CD4-positive, alpha-beta T cell treated with Interleukin-2 at 100 ng/mL for 4 hours (primary cell): ENCODE results near the gene SEC24B.

Experiments
- DNase-seq: peaks from one replicate; pipeline ENCODE4 v3.0.0-alpha.2; 2020; ENCODE audit warnings: low spot score

The SEC24B gene

DNA sequence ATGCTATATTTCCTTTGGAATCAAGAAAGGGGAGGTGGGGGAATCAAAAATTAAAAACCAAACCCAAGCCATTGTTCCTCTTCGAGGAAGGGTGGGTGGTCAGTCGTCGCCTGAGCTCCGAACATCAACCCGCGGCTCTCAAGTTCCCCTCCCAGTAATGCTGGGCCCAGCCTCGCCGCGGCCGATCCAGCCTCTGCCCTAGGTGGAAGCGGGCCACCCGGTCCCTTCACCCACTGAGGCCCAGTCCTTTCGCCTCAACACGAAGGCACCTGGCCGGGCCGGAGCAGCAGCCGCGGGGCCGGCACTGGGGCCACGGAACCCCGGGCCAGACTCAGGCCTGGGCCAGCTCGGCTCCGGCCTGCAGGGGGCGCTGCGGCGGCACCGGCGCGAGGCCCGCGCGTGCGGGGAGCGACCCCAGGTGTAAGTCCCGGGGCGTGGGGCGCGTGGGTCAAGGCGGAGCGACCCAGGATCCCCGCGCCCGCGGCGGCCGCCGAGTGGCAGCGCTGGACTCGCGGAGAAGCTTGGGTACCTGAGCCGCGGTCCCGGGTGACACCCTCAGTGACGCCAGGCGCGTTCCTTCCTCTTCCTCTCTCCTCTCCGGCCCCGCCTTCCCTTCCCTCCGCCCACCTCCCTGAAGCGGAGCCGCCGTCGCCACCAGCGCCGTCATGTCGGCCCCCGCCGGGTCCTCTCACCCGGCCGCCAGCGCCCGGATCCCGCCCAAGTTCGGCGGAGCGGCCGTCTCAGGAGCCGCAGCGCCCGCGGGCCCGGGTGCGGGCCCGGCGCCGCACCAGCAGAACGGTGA is at the start of gene SEC24B:
TSS of gene SEC24B (plus strand) at position 611 of the 802 bp plus-strand sequence. CDS start at position 666, 55 bp downstream.
- DNase-seq, result peak; percentile 91

DNA sequence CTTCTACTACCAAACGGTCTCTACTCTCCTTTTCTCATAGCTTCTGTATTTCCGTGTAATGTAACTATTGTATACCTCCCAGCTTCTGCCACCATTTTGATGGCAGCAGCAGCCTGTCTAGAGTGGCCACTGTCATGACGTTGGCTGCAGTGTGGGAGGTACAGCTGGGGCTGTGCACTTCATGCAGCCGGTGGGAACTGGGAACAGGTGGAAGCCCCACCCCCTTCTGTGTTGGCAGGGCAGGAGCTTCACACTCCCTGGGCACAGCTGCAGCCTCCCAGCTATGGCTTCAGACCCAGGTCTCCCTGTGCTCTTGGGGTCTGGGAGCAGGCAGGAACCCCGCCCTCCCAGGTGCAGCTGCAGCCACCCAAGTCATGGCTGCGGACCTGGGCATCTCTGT is 49.8 kb upstream of the SEC24B start:
- DNase-seq, result no peak

GRCh38 chr4:109385260-109385659 is 48.4 kb upstream of the SEC24B start:
- DNase-seq, result no peak

GRCh38 chr4:109389369-109390114 is 44.1 kb upstream of the SEC24B start:
- no peak for DNase-seq

DNA sequence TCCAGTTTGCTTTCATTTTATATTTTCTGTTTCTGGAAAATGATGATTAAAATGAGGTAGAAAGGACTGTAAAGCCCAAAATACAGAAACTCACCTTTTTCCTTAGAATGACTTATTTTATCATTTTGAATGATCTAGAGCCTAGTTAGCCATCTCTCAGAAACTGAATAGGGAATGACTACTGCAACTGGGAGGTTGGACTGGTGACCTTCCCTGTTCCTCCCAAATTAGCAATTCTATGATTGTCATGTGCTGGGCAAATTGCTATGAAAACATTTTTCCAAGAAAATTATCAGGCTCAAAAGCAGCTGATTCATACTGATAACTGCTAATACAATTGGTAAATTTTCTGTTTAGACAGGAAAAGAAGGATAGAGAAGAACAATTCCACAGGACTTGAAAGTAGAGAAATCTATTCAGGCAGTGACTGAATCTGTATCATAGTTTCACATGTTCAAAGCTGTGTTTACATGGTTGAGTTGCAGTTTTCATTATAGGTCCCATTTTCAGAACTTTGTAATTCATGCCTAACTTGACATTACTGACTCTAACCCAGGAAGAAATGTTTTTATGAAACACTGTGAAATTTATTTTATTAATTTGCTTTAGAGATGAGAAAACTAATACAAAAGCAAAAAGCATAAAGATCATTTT is 43.4 kb upstream of the SEC24B start:
- no peak for DNase-seq

DNA sequence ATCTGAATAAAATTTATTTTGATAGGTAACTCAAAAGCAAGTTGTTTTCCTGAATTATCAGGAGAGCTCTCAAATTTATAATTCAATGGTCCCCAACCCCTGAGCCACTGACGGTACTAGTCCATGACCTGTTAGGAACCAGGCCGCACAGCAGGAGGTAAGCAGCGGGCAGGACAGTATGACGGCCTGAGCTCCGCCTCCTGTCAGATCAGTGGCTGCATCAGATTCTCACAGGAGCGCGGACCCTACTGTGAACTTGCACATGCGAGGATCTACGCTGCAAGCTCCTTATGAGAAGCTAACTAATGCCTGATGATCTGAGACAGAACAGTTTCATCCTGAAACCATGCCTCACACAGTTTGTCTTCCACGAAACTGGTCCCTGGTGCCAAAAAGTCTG is 37.9 kb upstream of the SEC24B start:
- no peak for DNase-seq

DNA sequence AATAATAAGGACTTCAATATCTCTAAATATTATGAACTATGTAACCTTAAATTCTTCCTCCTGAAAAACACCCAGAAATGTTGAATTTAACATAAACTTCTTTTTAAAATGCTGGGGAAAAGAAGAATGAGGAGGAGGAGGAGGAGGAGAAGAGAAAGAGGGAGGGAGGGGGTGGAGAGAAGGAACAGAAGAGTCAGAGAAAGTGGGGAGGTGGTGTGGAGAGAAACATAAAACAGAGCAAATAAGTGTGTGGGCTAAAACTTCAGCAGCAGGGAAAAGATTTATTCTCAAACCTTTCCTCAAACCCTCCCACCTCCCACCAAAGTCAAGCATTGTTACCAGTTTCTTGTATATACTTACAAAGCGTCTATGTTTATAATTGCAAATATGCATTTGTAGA is 34.7 kb upstream of the SEC24B start:
- DNase-seq, result no peak

DNA sequence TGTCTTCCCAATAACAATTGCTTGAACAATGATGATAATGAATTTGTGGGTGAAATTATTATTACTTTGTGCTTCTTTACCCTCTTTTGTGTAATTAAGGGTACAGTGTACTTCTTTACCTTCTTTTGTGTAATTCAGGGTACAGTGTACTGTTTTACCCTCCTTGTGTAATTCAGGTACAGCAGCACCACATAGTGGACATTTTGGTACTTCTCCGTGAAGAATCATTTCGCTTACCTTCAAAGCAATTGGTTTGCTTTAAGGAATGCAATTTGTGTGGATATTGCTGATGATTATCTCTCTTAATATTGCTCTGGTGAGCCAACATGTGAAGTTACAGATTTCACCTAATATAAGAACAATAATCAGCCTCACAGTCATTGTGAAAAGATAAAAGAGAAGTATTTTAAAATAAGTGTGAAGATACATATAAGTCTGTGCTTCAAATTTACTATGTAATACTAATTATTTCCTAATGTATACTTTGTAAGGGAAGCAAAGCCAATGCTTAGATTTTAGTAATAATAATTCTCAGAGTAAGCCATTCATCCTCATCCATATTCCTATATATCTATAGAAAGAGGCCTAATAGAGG is 27.2 kb upstream of the SEC24B start:
- DNase-seq, result peak; percentile 50

GRCh38 chr4:109407027-109407737 is 26.4 kb upstream of the SEC24B start:
- no peak for DNase-seq

GRCh38 chr4:109408711-109409110 is 24.9 kb upstream of the SEC24B start:
- no peak for DNase-seq

DNA sequence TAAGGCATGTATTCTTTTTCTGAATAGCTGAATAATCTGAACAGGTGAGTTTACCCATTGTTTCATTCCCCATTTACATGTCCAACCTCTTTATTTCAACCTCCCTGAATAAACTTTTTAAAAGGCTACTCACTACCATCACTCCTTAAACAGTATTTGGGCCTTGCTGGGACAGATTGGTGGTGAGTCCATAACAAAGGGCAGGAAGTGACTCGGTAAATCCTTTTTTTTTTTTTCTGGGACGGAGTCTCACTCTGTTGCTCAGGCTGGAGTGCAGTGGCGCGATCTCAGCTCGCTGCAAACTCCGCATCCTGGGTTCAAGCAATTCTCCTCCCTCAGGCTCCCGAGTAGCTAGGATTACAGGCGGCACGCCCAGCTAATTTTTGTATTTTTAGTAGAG is 23.4 kb upstream of the SEC24B start:
- no peak for DNase-seq

GRCh38 chr4:109410776-109411175 is 22.8 kb upstream of the SEC24B start:
- DNase-seq, result no peak

DNA sequence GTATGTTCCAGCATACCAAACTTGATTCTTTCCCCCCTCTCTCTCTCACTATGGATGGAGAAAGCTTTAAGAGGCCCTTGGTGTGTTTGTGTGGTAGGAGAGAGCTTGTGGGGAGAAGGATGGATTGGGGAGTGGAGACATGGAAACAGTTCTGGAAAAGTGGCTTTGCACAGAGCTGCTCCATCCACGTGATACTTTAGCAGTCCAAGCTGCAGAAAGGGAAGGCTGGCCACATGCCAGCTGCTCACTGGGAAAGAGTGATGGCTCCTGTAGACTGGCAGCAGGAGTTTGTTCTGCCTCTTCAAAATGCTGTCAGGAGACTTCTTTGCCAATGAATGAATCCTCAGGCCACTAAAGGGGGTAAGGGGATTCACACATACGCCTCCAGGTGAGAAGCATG is 21.7 kb upstream of the SEC24B start:
- DNase-seq, result no peak

GRCh38 chr4:109412776-109413175 is 20.8 kb upstream of the SEC24B start:
- no peak for DNase-seq

GRCh38 chr4:109414938-109415337 is 18.7 kb upstream of the SEC24B start:
- DNase-seq, result no peak

- no peak for DNase-seq
Observed at GRCh38 chr4:109418588-109418987, 15.0 kb upstream of the SEC24B start.

DNA sequence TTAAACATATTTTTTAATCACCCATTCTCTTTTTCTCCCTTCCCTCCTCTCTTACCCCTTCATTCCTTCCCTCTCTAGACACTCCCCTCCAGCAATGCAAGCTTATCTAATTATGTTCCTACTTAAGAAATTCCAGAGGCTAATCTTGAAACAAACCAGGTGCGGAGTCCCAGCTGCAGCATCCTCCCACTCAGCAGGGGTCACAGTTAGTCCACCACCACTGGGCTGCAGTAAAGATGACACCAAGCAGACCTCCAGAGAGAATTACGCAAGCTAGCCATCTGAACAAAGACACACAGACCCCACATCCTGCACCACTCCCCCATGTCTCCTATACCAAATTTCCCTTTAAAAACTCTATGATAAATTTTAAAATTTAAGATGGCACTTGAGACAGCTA is 13.9 kb upstream of the SEC24B start:
- no peak for DNase-seq

GRCh38 chr4:109424093-109424841 is 9.3 kb upstream of the SEC24B start:
- no peak for DNase-seq

- no peak for DNase-seq
Observed at GRCh38 chr4:109425405-109425804, 8.2 kb upstream of the SEC24B start.

DNA sequence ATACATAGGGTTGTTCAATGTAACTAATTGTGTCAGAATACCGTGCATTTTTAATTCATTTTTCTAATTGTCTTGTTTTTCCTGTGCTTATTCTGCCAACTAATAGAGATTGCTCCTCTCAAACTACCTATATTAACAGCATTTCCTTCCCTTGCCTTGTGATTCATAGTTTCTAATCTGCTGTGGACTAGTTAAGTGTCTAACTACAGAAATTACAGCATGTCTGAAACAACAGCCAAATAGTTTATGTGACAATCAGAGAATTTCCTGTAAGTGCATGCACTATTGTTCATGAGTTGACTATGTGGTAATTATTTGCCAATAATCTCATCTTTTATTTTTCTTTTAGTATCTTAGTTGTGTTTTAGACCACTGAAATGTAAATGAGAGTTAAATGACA is 4.1 kb upstream of the SEC24B start:
- no peak for DNase-seq

DNA sequence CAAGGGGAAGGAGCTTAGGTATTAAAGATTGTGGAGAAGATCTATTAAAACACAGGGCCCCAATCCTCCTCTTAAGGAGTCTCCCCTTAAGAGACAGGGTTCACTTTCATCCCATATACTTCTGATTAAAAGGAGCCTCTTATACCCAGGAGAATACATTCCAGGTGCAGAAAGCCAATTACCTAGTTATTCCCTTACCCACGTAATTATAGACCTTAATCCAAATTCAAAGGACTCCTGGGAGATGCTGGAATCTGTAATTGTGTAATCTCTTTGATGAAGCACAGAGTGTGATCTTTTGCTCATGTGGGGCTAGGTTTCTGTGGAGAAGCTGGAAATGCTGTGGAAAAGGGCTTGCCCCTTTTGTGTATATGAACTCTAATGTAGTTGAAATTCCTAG is 1.4 kb upstream of the SEC24B start:
- DNase-seq, result no peak
